H1 (cell line): ENCODE data around the gene OTUD3. TPM values are rescaled to one million over a fixed set of nuclear protein-coding genes. Genes with fewer than 3 reads are reported as not detected.

ENCODE experiments used
- RAD21 ChIP-seq, 2 experiments: IDR thresholded peaks in 1 of 2; conservative IDR thresholded peaks in 1 of 2; 2 replicates each; pipeline ENCODE4 v1.6.1; 2011; ENCODE audit warnings: low read depth in 2 of 2, low read length in 2 of 2, improper control_type of control experiment in 1 of 2, inconsistent platforms in 1 of 2, mild to moderate bottlenecking in 1 of 2, moderate library complexity in 1 of 2
- polyA plus RNA-seq, 7 experiments: library from polyadenylated mRNA; depleted of rRNA in 3 of 7; stranded (reverse) in 5 of 7; unstranded in 2 of 7; fragments of >200 nt in 5 of 7; fragments of 200-250 nt in 2 of 7; gene quantifications; 1 replicate in 5 of 7; 2 replicates in 1 of 7; 4 replicates in 1 of 7; pipeline versions ENCODE4 v1.2.1 to v1.2.3, GENCODE V29; 2011 to 2013; ENCODE audit warnings: missing spikeins in 2 of 7, mixed read lengths in 2 of 7
- total RNA-seq: library from RNA; stranded (reverse); fragmentation: NEBNext Ultra II Directional; extraction: Animal tissue kit (Norgen Biotek cat#: 25700); gene quantifications from 2 replicates; pipeline ENCODE4 v1.2.1, GENCODE V29; 2021
- TF ChIP-seq, protein P1 (sequence below): fragments of 300-600 bp; sonication (generic); IDR thresholded peaks from 2 replicates; pipeline ENCODE4 v1.7.1; 2012; ENCODE audit warnings: low read length, moderate library complexity, mild to moderate bottlenecking, inconsistent platforms; ENCODE audit not compliant: insufficient replicate concordance
- TF ChIP-seq, protein P2 (sequence below), 3 experiments: IDR thresholded peaks; 1 replicate in 2 of 3; 2 replicates in 1 of 3; pipeline versions ENCODE4 v1.5.1 to v1.6.1; 2011; ENCODE audit warnings: low read length in 3 of 3, mild to moderate bottlenecking in 3 of 3, inconsistent platforms in 2 of 3, low read depth in 1 of 3, moderate library complexity in 1 of 3; ENCODE audit not compliant: insufficient read depth in 1 of 3; ENCODE audit errors: control extremely low read depth in 1 of 3

The OTUD3 gene
- total and polyA plus RNA-seq, 2 of the 8 experiments (the other 6 are each of a cell fraction or from before 2014, with no cell fraction given) = 6.3 to 11.9 TPM

DNA sequence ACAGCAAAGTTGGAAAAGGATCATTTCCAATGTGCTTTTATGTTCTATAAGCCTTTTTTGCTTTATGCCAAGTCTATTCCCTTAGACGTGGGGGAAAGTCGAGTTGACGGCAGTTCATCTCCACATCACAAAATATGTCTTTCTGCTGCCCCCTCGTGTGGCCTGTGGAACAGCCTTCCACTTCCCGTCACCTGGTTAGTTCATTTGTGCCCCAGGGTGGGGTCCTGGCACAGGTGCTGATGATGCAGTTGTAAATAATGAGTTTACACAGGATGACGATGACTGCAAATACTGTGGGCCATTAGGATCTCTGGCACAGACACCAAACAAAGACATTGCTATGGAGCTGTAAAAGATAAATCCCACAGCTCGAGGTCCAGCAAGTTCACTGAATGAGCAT, 10.0 kb upstream of the OTUD3 start (continued):
- TF ChIP-seq, protein P1, sequence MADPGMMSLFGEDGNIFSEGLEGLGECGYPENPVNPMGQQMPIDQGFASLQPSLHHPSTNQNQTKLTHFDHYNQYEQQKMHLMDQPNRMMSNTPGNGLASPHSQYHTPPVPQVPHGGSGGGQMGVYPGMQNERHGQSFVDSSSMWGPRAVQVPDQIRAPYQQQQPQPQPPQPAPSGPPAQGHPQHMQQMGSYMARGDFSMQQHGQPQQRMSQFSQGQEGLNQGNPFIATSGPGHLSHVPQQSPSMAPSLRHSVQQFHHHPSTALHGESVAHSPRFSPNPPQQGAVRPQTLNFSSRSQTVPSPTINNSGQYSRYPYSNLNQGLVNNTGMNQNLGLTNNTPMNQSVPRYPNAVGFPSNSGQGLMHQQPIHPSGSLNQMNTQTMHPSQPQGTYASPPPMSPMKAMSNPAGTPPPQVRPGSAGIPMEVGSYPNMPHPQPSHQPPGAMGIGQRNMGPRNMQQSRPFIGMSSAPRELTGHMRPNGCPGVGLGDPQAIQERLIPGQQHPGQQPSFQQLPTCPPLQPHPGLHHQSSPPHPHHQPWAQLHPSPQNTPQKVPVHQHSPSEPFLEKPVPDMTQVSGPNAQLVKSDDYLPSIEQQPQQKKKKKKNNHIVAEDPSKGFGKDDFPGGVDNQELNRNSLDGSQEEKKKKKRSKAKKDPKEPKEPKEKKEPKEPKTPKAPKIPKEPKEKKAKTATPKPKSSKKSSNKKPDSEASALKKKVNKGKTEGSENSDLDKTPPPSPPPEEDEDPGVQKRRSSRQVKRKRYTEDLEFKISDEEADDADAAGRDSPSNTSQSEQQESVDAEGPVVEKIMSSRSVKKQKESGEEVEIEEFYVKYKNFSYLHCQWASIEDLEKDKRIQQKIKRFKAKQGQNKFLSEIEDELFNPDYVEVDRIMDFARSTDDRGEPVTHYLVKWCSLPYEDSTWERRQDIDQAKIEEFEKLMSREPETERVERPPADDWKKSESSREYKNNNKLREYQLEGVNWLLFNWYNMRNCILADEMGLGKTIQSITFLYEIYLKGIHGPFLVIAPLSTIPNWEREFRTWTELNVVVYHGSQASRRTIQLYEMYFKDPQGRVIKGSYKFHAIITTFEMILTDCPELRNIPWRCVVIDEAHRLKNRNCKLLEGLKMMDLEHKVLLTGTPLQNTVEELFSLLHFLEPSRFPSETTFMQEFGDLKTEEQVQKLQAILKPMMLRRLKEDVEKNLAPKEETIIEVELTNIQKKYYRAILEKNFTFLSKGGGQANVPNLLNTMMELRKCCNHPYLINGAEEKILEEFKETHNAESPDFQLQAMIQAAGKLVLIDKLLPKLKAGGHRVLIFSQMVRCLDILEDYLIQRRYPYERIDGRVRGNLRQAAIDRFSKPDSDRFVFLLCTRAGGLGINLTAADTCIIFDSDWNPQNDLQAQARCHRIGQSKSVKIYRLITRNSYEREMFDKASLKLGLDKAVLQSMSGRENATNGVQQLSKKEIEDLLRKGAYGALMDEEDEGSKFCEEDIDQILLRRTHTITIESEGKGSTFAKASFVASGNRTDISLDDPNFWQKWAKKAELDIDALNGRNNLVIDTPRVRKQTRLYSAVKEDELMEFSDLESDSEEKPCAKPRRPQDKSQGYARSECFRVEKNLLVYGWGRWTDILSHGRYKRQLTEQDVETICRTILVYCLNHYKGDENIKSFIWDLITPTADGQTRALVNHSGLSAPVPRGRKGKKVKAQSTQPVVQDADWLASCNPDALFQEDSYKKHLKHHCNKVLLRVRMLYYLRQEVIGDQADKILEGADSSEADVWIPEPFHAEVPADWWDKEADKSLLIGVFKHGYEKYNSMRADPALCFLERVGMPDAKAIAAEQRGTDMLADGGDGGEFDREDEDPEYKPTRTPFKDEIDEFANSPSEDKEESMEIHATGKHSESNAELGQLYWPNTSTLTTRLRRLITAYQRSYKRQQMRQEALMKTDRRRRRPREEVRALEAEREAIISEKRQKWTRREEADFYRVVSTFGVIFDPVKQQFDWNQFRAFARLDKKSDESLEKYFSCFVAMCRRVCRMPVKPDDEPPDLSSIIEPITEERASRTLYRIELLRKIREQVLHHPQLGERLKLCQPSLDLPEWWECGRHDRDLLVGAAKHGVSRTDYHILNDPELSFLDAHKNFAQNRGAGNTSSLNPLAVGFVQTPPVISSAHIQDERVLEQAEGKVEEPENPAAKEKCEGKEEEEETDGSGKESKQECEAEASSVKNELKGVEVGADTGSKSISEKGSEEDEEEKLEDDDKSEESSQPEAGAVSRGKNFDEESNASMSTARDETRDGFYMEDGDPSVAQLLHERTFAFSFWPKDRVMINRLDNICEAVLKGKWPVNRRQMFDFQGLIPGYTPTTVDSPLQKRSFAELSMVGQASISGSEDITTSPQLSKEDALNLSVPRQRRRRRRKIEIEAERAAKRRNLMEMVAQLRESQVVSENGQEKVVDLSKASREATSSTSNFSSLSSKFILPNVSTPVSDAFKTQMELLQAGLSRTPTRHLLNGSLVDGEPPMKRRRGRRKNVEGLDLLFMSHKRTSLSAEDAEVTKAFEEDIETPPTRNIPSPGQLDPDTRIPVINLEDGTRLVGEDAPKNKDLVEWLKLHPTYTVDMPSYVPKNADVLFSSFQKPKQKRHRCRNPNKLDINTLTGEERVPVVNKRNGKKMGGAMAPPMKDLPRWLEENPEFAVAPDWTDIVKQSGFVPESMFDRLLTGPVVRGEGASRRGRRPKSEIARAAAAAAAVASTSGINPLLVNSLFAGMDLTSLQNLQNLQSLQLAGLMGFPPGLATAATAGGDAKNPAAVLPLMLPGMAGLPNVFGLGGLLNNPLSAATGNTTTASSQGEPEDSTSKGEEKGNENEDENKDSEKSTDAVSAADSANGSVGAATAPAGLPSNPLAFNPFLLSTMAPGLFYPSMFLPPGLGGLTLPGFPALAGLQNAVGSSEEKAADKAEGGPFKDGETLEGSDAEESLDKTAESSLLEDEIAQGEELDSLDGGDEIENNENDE = no peak
- TF ChIP-seq, protein P2, sequence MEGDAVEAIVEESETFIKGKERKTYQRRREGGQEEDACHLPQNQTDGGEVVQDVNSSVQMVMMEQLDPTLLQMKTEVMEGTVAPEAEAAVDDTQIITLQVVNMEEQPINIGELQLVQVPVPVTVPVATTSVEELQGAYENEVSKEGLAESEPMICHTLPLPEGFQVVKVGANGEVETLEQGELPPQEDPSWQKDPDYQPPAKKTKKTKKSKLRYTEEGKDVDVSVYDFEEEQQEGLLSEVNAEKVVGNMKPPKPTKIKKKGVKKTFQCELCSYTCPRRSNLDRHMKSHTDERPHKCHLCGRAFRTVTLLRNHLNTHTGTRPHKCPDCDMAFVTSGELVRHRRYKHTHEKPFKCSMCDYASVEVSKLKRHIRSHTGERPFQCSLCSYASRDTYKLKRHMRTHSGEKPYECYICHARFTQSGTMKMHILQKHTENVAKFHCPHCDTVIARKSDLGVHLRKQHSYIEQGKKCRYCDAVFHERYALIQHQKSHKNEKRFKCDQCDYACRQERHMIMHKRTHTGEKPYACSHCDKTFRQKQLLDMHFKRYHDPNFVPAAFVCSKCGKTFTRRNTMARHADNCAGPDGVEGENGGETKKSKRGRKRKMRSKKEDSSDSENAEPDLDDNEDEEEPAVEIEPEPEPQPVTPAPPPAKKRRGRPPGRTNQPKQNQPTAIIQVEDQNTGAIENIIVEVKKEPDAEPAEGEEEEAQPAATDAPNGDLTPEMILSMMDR (IDR thresholded peaks at IDR 0.05; ENCODE audit: control extremely low read depth in 1 of 3, insufficient read depth in 1 of 3, low read depth in 1 of 3, low read length in 3 of 3) = peak in 1 of 3 experiments; percentile 12; a peak in 1 of 4 replicates
- TF ChIP-seq RAD21 (IDR thresholded peaks at IDR 0.05 in 1 of 2, conservative IDR thresholded peaks at IDR 0.05 in 1 of 2; ENCODE audit: low read depth in 2 of 2, low read length in 2 of 2) = peak; percentile 27 to 29; a peak in 2 of 4 replicates
